Measurements from ENCODE around the gene PSTK. TPM values are rescaled to one million over a fixed set of nuclear protein-coding genes. Genes with fewer than 3 reads are reported as not detected.

PSTK gene
- total and polyA plus RNA-seq, 10 donors = 1.2 to 4.9 (median 2.7) TPM

GRCh38 chr10:122966879-122967278 lies 13.3 kb upstream of the PSTK start:
- H3K9me3 ChIP-seq = peaks cover 0 to 56% (median 34%) of the 10 kb centered on the region in 8 donors
- no peak for TF ChIP-seq CTCF (IDR thresholded peaks at IDR 0.05 in 8 of 11, conservative IDR thresholded peaks at IDR 0.05 in 3 of 11)
- TF ChIP-seq POLR2A (IDR thresholded peaks at IDR 0.05) = no peak
- TF ChIP-seq POLR2AphosphoS5 (IDR thresholded peaks at IDR 0.05) = no peak
- no peaks in the 10 kb centered on the region for H3K4me1 ChIP-seq
- intact Hi-C loops (cut with DNase I; ENCODE audit: low total_unique reads) = no loop called here
- H3K27me3 ChIP-seq (replicated peaks in 1 of 7) = no peaks in the 10 kb centered on the region
- H3K4me3 ChIP-seq = no peak overlapping the region
- H3K27ac ChIP-seq = no peak overlapping the region
- H3K36me3 ChIP-seq = no peaks in the 10 kb centered on the region
- DNase-seq = no peak

DNA sequence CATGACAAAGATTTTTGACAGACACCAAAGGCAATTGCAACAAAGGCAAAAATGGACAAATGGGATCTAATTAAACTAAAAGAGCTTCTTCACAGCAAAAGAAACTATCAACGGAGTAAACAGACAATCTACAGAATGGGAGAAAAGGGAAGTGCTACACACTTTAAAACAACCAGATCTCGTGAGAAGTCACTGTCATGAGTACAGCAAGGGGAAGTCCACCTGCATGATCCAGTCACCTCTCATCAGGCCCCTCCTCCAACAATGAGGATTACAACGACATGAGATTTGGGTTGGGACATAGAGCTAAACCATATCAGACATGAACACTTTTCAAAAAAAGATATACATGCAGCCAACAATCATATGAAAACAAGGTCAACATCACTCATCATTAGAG lies 11.5 kb upstream of the PSTK start:
- TF ChIP-seq POLR2A (IDR thresholded peaks at IDR 0.05) (no peak), CTCF (IDR thresholded peaks at IDR 0.05 in 8 of 11, conservative IDR thresholded peaks at IDR 0.05 in 3 of 11) (no peak), POLR2AphosphoS5 (IDR thresholded peaks at IDR 0.05) (no peak)
- WGBS, 5 donors = 60 to 80% (median 74%) methylated on average over 3 of the region's 3 CpGs
- peaks cover 0 to 56% (median 34%) of the 10 kb centered on the region in 8 donors for H3K9me3 ChIP-seq
- DNase-seq = no peak
- H3K27ac ChIP-seq = no peak overlapping the region
- H3K4me3 ChIP-seq = no peak overlapping the region
- no peaks in the 10 kb centered on the region for H3K36me3 ChIP-seq
- H3K27me3 ChIP-seq (replicated peaks in 1 of 7) = no peaks in the 10 kb centered on the region
- no peaks in the 10 kb centered on the region for H3K4me1 ChIP-seq
- intact Hi-C loops (cut with DNase I; ENCODE audit: low total_unique reads) = no loop called here

GRCh38 chr10:122974023-122974422 lies 6.2 kb upstream of the PSTK start:
- no peak for DNase-seq
- Histone ChIP-seq H3K4me3 (no peak overlapping the region), H3K4me1 (no peaks in the 10 kb centered on the region), H3K27ac (no peak overlapping the region), H3K27me3 (replicated peaks in 1 of 7) (peaks cover 0 to 4% (median 0%) of the 10 kb centered on the region in 7 donors), H3K36me3 (no peaks in the 10 kb centered on the region), H3K9me3 (peaks cover 0 to 5% (median 4%) of the 10 kb centered on the region in 8 donors)
- TF ChIP-seq POLR2AphosphoS5 (IDR thresholded peaks at IDR 0.05) = no peak
- TF ChIP-seq POLR2A (IDR thresholded peaks at IDR 0.05) = no peak
- no peak for TF ChIP-seq CTCF (IDR thresholded peaks at IDR 0.05 in 8 of 11, conservative IDR thresholded peaks at IDR 0.05 in 3 of 11)
- 76 to 85% (median 83%) methylated on average over 5 of the region's 5 CpGs for WGBS, 5 donors
- intact Hi-C loops (cut with DNase I; ENCODE audit: low total_unique reads) = no loop called here

- TF ChIP-seq POLR2AphosphoS5 (IDR thresholded peaks at IDR 0.05) (no peak), CTCF (IDR thresholded peaks at IDR 0.05 in 8 of 11, conservative IDR thresholded peaks at IDR 0.05 in 3 of 11) (no peak), POLR2A (IDR thresholded peaks at IDR 0.05) (no peak)
- no peaks in the 10 kb centered on the region for H3K9me3 ChIP-seq
- no peak for DNase-seq
- no peak overlapping the region for H3K27ac ChIP-seq
- H3K4me1 ChIP-seq = peaks cover 1 to 4% (median 3%) of the 10 kb centered on the region in 6 donors
- H3K27me3 ChIP-seq (replicated peaks in 1 of 7) = peaks cover 0 to 4% (median 0%) of the 10 kb centered on the region in 7 donors
- WGBS, 5 donors = 65 to 81% (median 80%) methylated on average over 3 of the region's 3 CpGs
- intact Hi-C loops (cut with DNase I; ENCODE audit: low total_unique reads) = no loop called here
- no peaks in the 10 kb centered on the region for H3K36me3 ChIP-seq
- no peak overlapping the region for H3K4me3 ChIP-seq
Observed at GRCh38 chr10:122974543-122975064, 5.6 kb upstream of the PSTK start.
